Smooth muscle cell (in vitro differentiated cells): ENCODE measurements around the gene PUS3. TPM values are rescaled to one million over a fixed set of nuclear protein-coding genes. Genes with fewer than 3 reads are reported as not detected.

Experiments
- DNase-seq: peaks from one replicate; lab custom pipeline; 2025; ENCODE audit not compliant: unreplicated experiment; lab: John Stamatoyannopoulos, UW
- H2AFZ ChIP-seq: fragments of 200-600 bp; sonication (generic); 2 replicates; pipeline ENCODE4 v1.6.0; 2016; ENCODE audit warnings: antibody characterized with exemption, low read depth, mild to moderate bottlenecking
- H3F3A ChIP-seq: fragments of 200-600 bp; sonication (generic); 2 replicates; pipeline ENCODE4 v1.6.0; 2017; ENCODE audit warnings: antibody characterized with exemption, low read depth
- H3K27ac ChIP-seq: fragments of 200-600 bp; sonication (generic); 2 replicates; pipeline ENCODE4 v1.5.1; 2016; ENCODE audit warnings: low read depth, mild to moderate bottlenecking
- H3K27me3 ChIP-seq: fragments of 200-600 bp; sonication (generic); 2 replicates; pipeline ENCODE4 v1.6.1; 2016; ENCODE audit warnings: low read depth, mild to moderate bottlenecking
- H3K36me3 ChIP-seq: fragments of 200-600 bp; sonication (generic); 2 replicates; pipeline ENCODE4 v1.5.1; 2016; ENCODE audit warnings: low read depth
- H3K4me1 ChIP-seq: fragments of 200-600 bp; sonication (generic); 2 replicates; pipeline ENCODE4 v1.5.1; 2016; ENCODE audit warnings: low read depth
- H3K4me2 ChIP-seq: fragments of 200-600 bp; sonication (generic); 2 replicates; pipeline ENCODE4 v1.6.0; 2016; ENCODE audit warnings: mild to moderate bottlenecking
- H3K4me3 ChIP-seq: fragments of 200-600 bp; sonication (generic); 2 replicates; pipeline ENCODE4 v1.5.1; 2016; ENCODE audit warnings: mild to moderate bottlenecking
- H3K79me2 ChIP-seq: fragments of 200-600 bp; sonication (generic); 2 replicates; pipeline ENCODE4 v1.6.0; 2016; ENCODE audit warnings: low read depth, mild to moderate bottlenecking
- H3K9ac ChIP-seq: fragments of 200-600 bp; sonication (generic); 2 replicates; pipeline ENCODE4 v1.6.0; 2016; ENCODE audit warnings: low read depth
- H3K9me3 ChIP-seq: fragments of 200-600 bp; sonication (generic); replicated peaks from 2 replicates; pipeline ENCODE4 v1.5.1; 2016; ENCODE audit warnings: low read depth
- H4K20me1 ChIP-seq: fragments of 200-600 bp; sonication (generic); 2 replicates; pipeline ENCODE4 v1.6.0; 2016; ENCODE audit warnings: low read depth
- WGBS: methylation state at CpG from one replicate; pipeline ENCODE4 v1.1.7; 2016; ENCODE audit warnings: low lambda C conversion rate; 5-methylcytosine and 5-hydroxymethylcytosine counted together
- polyA plus RNA-seq: library from polyadenylated mRNA; unstranded; fragments of >200 nt; fragmentation: Nextera tagmentation; extraction: Ambion mirVana; gene quantifications from 2 replicates; pipeline ENCODE4 v1.2.1, GENCODE V29; 2016
- total RNA-seq: library from RNA; depleted of rRNA; stranded (reverse); fragments of >200 nt; gene quantifications from 2 replicates; pipeline ENCODE4 v1.2.3, GENCODE V29; 2014
- TF ChIP-seq, protein P1 (sequence below): fragments of 200-600 bp; sonication (generic); IDR thresholded peaks from 2 replicates; pipeline ENCODE4 v1.5.1; 2017; ENCODE audit warnings: borderline replicate concordance, mild to moderate bottlenecking, antibody characterized with exemption; ENCODE audit not compliant: insufficient read depth, poor library complexity, severe bottlenecking

PUS3 gene
- total and polyA plus RNA-seq, 2 experiments from 2014 or later: 12.2 to 20.3 TPM

- Histone ChIP-seq H2AFZ (no peak overlapping the region), H3K79me2 (no peaks in the 10 kb centered on the region), H3K27me3 (peaks cover 5% of the 10 kb centered on the region), H4K20me1 (no peaks in the 10 kb centered on the region), H3K27ac (no peak overlapping the region), H3K9me3 (no peaks in the 10 kb centered on the region), H3F3A (no peaks in the 10 kb centered on the region), H3K4me2 (no peak overlapping the region), H3K4me3 (no peak overlapping the region), H3K9ac (no peak overlapping the region), H3K36me3 (no peaks in the 10 kb centered on the region), H3K4me1 (no peaks in the 10 kb centered on the region)
- DNase-seq: no peak
- TF ChIP-seq, protein P1, sequence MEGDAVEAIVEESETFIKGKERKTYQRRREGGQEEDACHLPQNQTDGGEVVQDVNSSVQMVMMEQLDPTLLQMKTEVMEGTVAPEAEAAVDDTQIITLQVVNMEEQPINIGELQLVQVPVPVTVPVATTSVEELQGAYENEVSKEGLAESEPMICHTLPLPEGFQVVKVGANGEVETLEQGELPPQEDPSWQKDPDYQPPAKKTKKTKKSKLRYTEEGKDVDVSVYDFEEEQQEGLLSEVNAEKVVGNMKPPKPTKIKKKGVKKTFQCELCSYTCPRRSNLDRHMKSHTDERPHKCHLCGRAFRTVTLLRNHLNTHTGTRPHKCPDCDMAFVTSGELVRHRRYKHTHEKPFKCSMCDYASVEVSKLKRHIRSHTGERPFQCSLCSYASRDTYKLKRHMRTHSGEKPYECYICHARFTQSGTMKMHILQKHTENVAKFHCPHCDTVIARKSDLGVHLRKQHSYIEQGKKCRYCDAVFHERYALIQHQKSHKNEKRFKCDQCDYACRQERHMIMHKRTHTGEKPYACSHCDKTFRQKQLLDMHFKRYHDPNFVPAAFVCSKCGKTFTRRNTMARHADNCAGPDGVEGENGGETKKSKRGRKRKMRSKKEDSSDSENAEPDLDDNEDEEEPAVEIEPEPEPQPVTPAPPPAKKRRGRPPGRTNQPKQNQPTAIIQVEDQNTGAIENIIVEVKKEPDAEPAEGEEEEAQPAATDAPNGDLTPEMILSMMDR: peak; percentile 83
- WGBS: 9% methylated on average over 8 of the region's 8 CpGs
These were observed 20.1 kb upstream of the PUS3 start for GRCh38 chr11:125923012-125923579.

DNA sequence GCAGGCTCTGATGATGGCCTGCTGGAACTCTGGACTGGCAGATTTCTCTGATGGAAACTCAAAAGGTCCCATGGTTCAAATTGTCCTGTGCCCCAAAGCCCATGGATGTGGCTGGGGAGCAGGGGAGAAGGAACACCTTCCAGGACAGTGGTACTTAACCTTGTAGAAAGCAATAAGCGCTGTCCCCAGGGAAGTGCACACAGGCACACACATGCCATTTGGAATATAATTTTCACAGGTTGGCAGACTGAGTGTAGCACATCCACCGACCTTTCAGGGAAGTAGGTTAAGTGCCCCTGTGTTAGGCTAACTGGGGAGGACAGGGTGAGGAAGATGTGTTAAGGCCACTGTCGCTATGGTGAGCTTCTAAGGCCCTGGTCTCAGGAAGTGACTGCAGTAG is 19.1 kb upstream of the PUS3 start:
- Histone ChIP-seq H2AFZ (no peak overlapping the region), H3K27me3 (peaks cover 5% of the 10 kb centered on the region), H3K36me3 (no peaks in the 10 kb centered on the region), H3K79me2 (no peaks in the 10 kb centered on the region), H3K27ac (no peak overlapping the region), H3F3A (no peaks in the 10 kb centered on the region), H3K4me3 (no peak overlapping the region), H3K9ac (no peak overlapping the region), H3K4me2 (no peak overlapping the region), H4K20me1 (no peaks in the 10 kb centered on the region), H3K9me3 (no peaks in the 10 kb centered on the region), H3K4me1 (no peaks in the 10 kb centered on the region)
- 79% methylated on average over 3 of the region's 3 CpGs for WGBS
- DNase-seq: no peak
- TF ChIP-seq, protein P1: no peak

GRCh38 chr11:125921042-125921441 is 18.0 kb upstream of the PUS3 start:
- H3K27me3 ChIP-seq: peaks cover 16% of the 10 kb centered on the region
- no peak overlapping the region for H3K27ac ChIP-seq
- H3K4me1 ChIP-seq: no peaks in the 10 kb centered on the region
- TF ChIP-seq, protein P1: no peak
- no peak for DNase-seq
- WGBS: 86% methylated on average over 9 of the region's 9 CpGs
- no peak overlapping the region for H3K4me3 ChIP-seq
- no peaks in the 10 kb centered on the region for H3K36me3 ChIP-seq
- H3F3A ChIP-seq: no peaks in the 10 kb centered on the region
- H3K9me3 ChIP-seq: no peaks in the 10 kb centered on the region
- no peak overlapping the region for H2AFZ ChIP-seq
- no peaks in the 10 kb centered on the region for H3K79me2 ChIP-seq
- H3K4me2 ChIP-seq: no peak overlapping the region
- H3K9ac ChIP-seq: no peak overlapping the region
- no peaks in the 10 kb centered on the region for H4K20me1 ChIP-seq
